ENCODE data around the gene GLIPR2.
"Not testable (repeated sequence)": the region's sequence is repeated elsewhere in the genome, so short reads cannot be mapped to it uniquely, and the experiment has no call there.

The GLIPR2 gene

DNA sequence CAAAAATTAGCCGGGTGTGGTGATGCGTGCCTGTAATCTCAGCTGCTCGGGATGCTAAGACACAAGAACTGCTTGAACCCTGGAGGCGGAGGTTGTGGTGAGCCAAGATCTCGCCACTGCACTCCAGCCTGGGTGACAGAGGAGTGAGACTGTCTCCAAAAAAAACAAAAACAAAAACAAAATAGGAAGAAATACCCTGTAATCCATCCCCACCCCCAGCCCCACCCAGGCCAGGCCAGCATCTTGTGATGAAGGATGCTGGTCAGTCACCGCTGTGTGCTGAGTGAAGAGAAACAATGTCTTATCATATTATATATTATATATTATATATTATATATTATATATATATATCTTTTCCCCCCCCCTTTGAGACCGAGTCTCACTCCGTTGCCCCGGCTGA, 17.2 kb downstream of the GLIPR2 start:
- peak overlapping the region; percentile 80 for H3K27ac ChIP-seq (ENCODE audit: low read depth, low read length, severe bottlenecking)
- H3K9me3 ChIP-seq (ENCODE audit: control insufficient read depth, low read length), result peaks cover 5% of the 10 kb centered on the region
- 80 to 100% methylated on average over 1 to 3 of the region's 9 CpGs for WGBS, 2 experiments (ENCODE audit: insufficient coverage in 2 of 2)
- H3K4me3 ChIP-seq (ENCODE audit: extremely low read depth, insufficient read depth, low read length, poor library complexity, severe bottlenecking), result no peak overlapping the region
- H3K36me3 ChIP-seq (ENCODE audit: control insufficient read depth, insufficient read depth, low read length), result peaks cover 57% of the 10 kb centered on the region
- peaks cover 17% of the 10 kb centered on the region for H3K4me1 ChIP-seq (ENCODE audit: control insufficient read depth, insufficient read depth, low read length, poor library complexity, severe bottlenecking)

DNA sequence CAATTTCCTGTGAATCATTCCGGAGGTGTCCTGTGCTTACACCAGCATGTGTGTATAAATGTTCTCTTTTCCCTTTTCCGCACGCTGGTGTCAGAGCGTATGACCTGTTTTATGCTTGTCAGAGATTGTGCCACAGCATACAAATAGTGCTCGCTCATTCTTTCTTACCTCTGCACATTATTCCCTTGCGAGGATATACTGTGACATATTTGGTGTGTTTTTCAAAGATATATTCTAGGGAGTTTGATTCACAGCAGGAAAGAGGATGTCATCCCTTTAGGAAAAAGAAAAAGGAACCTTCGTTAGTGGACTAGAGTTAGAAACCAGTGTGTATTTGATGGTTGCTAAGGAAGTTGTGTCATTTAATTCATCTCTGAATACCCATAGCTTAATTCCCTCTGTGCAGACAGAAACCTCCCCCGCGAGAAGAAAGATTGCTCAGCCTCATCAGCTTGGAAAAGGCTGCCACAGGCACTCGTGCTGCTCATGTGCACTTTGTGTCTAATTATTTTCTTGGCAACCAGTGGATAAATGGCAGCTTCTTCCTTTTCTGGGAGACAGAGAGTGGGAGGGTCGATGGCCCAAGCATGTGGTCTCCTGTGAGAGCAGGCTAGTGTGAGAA, 17.9 kb downstream of the GLIPR2 start:
- H3K9me3 ChIP-seq (ENCODE audit: control insufficient read depth, low read length), result peaks cover 5% of the 10 kb centered on the region
- peak overlapping the region; percentile 80 for H3K27ac ChIP-seq (ENCODE audit: low read depth, low read length, severe bottlenecking)
- H3K4me3 ChIP-seq (ENCODE audit: extremely low read depth, insufficient read depth, low read length, poor library complexity, severe bottlenecking), result no peak overlapping the region
- H3K4me1 ChIP-seq (ENCODE audit: control insufficient read depth, insufficient read depth, low read length, poor library complexity, severe bottlenecking), result peaks cover 10% of the 10 kb centered on the region
- H3K36me3 ChIP-seq (ENCODE audit: control insufficient read depth, insufficient read depth, low read length), result peaks cover 57% of the 10 kb centered on the region
- WGBS, 2 experiments (ENCODE audit: insufficient coverage in 2 of 2), result 87 to 90% methylated on average over 6 of the region's 11 CpGs

DNA sequence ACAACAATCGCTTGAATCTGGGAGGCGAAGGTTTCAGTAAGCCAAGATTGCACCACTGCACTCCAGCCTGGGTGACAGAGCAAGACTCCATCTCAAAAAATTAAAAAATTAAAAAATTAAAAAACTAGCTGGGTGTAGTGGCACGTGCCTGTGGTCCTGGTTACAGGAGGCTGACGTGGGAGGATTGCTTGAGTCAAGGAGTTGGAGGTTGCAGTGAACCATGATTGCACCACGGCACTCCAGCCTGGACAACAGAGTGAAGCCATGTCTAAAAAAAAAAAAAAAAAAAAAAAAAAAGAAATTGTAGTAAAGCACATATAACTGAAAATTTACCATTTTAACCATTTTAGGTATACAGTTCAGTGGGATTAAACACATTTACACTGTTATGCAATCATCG, 19.6 kb downstream of the GLIPR2 start:
- Histone ChIP-seq H3K4me3 (ENCODE audit: extremely low read depth, insufficient read depth, low read length, poor library complexity, severe bottlenecking) (no peak overlapping the region), H3K27ac (ENCODE audit: low read depth, low read length, severe bottlenecking) (no peak overlapping the region), H3K9me3 (ENCODE audit: control insufficient read depth, low read length) (peaks cover 5% of the 10 kb centered on the region), H3K36me3 (ENCODE audit: control insufficient read depth, insufficient read depth, low read length) (peaks cover 53% of the 10 kb centered on the region), H3K4me1 (ENCODE audit: control insufficient read depth, insufficient read depth, low read length, poor library complexity, severe bottlenecking) (peaks cover 8% of the 10 kb centered on the region)
- WGBS, 2 experiments (ENCODE audit: insufficient coverage in 2 of 2), result 94 to 97% methylated on average over 4 to 5 of the region's 6 CpGs

DNA sequence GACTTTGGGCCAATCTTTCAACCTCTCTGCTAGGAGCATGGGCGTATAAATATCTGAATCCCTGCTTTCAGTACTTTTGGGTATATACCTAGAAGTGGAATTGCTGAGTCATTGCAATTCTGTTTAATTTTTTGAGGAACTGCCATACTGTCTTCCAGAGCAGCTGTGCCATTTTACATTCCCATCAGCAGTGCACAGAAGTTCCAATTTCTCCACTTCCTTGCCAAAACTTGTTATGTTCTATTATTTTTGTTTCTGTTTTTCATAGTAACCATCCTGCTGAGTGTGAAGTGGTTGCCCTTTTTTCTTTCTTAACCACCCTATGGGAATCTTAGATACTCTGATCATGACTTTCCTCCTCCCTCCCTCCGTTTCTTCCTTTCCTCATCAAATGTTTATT, 21.6 kb downstream of the GLIPR2 start:
- WGBS, 2 experiments (ENCODE audit: insufficient coverage in 2 of 2), result 83 to 88% methylated on average over 1 of the region's 2 CpGs
- Histone ChIP-seq H3K27ac (ENCODE audit: low read depth, low read length, severe bottlenecking) (no peak overlapping the region), H3K4me1 (ENCODE audit: control insufficient read depth, insufficient read depth, low read length, poor library complexity, severe bottlenecking) (peaks cover 15% of the 10 kb centered on the region), H3K9me3 (ENCODE audit: control insufficient read depth, low read length) (peaks cover 5% of the 10 kb centered on the region), H3K36me3 (ENCODE audit: control insufficient read depth, insufficient read depth, low read length) (peaks cover 39% of the 10 kb centered on the region), H3K4me3 (ENCODE audit: extremely low read depth, insufficient read depth, low read length, poor library complexity, severe bottlenecking) (no peak overlapping the region)

DNA sequence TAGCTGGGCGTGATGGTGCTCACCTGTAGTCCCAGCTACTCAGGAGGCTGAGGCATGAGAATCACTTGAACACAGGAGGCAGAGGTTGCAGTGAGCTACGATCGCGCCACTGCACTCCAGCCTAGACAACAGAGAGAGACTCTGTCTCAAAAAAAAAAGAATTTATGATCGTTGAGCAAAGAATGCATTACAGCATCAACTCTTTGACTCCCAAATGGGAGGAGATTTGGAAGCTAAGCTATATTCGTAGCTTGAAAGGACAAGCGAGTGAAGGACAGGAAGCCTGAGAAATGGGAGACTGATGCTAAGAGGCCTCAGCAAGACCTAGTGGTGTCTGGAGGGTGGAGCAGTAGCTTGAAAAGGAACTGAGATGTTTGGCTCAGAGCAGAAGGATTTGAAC, 22.4 kb downstream of the GLIPR2 start:
- Histone ChIP-seq H3K36me3 (ENCODE audit: control insufficient read depth, insufficient read depth, low read length) (peaks cover 39% of the 10 kb centered on the region), H3K9me3 (ENCODE audit: control insufficient read depth, low read length) (peaks cover 5% of the 10 kb centered on the region), H3K27ac (ENCODE audit: low read depth, low read length, severe bottlenecking) (no peak overlapping the region), H3K4me3 (ENCODE audit: extremely low read depth, insufficient read depth, low read length, poor library complexity, severe bottlenecking) (no peak overlapping the region), H3K4me1 (ENCODE audit: control insufficient read depth, insufficient read depth, low read length, poor library complexity, severe bottlenecking) (peaks cover 23% of the 10 kb centered on the region)
- 94 to 95% methylated on average over 6 to 7 of the region's 7 CpGs for WGBS, 2 experiments (ENCODE audit: insufficient coverage in 2 of 2)

DNA sequence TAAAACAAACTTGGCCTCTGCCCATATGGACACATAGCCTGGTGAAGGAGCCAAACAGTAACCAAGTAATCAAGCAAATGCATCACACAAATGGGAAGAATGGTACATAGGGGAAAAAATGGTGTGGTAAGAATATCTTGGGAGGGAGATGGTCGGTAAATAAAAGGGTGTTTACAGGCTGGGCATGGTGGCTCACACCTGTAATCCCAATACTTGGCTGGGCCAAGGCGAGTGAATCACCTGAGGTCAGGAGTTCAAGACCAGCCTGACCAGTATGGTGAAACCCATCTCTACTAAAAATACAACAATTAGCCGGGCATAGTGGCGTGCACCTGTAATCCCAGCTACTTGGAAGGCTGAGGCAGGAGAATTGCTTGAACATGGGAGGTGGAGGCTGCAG, 23.0 kb downstream of the GLIPR2 start:
- peaks cover 25% of the 10 kb centered on the region for H3K4me1 ChIP-seq (ENCODE audit: control insufficient read depth, insufficient read depth, low read length, poor library complexity, severe bottlenecking)
- not testable (repeated sequence) for H3K9me3 ChIP-seq (ENCODE audit: control insufficient read depth, low read length); H3K4me3 ChIP-seq (ENCODE audit: extremely low read depth, insufficient read depth, low read length, poor library complexity, severe bottlenecking); H3K27ac ChIP-seq (ENCODE audit: low read depth, low read length, severe bottlenecking)
- WGBS, 2 experiments (ENCODE audit: insufficient coverage in 2 of 2), result 94 to 95% methylated on average over 2 to 4 of the region's 4 CpGs
- peaks cover 39% of the 10 kb centered on the region for H3K36me3 ChIP-seq (ENCODE audit: control insufficient read depth, insufficient read depth, low read length)

DNA sequence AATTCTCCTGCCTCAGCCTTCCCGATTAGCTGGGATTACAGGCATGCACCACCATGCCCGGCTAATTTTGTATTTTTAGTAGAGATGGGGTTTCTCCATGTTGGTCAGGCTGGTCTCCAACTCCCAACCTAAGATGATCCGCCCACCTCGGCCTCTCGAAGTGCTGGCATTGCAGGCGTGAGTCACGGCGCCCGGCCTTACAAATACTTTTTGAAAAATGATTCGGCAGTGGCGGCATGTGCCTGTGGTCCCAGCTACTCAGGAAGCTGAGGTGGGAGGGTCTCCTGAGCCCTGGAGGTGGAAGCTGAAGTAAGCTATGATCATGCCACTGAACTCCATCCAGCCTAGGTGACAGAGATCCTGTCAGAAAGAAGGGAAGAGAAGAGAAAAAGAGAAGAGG, 23.6 kb downstream of the GLIPR2 start:
- Histone ChIP-seq H3K4me1 (ENCODE audit: control insufficient read depth, insufficient read depth, low read length, poor library complexity, severe bottlenecking) (peaks cover 28% of the 10 kb centered on the region), H3K36me3 (ENCODE audit: control insufficient read depth, insufficient read depth, low read length) (peaks cover 34% of the 10 kb centered on the region)
- H3K9me3 ChIP-seq (ENCODE audit: control insufficient read depth, low read length); H3K4me3 ChIP-seq (ENCODE audit: extremely low read depth, insufficient read depth, low read length, poor library complexity, severe bottlenecking); H3K27ac ChIP-seq (ENCODE audit: low read depth, low read length, severe bottlenecking): not testable (repeated sequence)
- WGBS, 2 experiments (ENCODE audit: insufficient coverage in 2 of 2), result 85 to 89% methylated on average over 9 of the region's 11 CpGs

DNA sequence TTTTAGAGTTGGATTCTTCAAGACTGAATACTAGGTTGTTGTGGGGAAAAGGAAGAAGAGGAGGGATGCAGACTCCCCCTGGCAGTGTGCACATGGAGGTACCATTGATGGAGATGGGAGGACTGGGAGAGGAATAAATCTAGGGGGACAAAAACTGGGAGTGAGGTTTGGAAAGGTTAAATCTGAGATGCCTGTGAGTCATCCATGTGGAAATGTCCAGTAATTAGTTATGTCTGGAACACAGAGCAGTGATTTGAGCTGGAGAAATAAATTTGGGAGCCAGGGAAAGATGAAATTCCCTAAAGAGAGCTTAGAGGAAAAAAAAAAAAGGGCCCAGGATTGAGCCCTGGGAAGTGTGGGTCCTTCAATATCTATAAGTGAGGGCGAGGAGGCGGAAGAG, 24.7 kb downstream of the GLIPR2 start:
- 100% methylated on average over 2 of the region's 2 CpGs; no CpG with 5 or more reads in 1 of the 2 experiments for WGBS, 2 experiments (ENCODE audit: insufficient coverage in 2 of 2)
- peaks cover 24% of the 10 kb centered on the region for H3K36me3 ChIP-seq (ENCODE audit: control insufficient read depth, insufficient read depth, low read length)
- peaks cover 5% of the 10 kb centered on the region for H3K9me3 ChIP-seq (ENCODE audit: control insufficient read depth, low read length)
- no peak overlapping the region for H3K27ac ChIP-seq (ENCODE audit: low read depth, low read length, severe bottlenecking)
- peaks cover 31% of the 10 kb centered on the region for H3K4me1 ChIP-seq (ENCODE audit: control insufficient read depth, insufficient read depth, low read length, poor library complexity, severe bottlenecking)
- no peak overlapping the region for H3K4me3 ChIP-seq (ENCODE audit: extremely low read depth, insufficient read depth, low read length, poor library complexity, severe bottlenecking)

DNA sequence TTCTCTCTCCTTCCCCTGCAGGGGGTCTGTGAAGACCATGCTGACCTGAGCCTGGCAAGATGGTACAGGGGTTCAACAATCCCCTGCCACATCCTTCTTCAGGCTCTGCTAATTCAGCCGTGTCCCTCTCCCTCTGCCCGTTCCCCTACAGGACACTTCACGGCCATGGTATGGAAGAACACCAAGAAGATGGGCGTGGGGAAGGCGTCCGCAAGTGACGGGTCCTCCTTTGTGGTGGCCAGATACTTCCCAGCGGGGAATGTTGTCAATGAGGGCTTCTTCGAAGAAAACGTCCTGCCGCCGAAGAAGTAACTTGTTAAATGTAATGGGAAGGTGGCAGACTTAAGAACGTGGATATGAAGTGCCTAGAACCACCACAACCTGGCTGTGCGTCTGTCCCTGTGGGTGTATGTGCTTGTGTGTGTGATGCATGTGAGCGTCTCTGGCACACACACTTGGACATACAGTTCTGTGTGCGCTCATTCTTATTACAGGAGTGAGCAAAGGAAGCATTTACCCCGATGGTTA, 25.7 kb downstream of the GLIPR2 start:
- H3K27ac ChIP-seq (ENCODE audit: low read depth, low read length, severe bottlenecking), result peak overlapping the region; percentile 98

DNA sequence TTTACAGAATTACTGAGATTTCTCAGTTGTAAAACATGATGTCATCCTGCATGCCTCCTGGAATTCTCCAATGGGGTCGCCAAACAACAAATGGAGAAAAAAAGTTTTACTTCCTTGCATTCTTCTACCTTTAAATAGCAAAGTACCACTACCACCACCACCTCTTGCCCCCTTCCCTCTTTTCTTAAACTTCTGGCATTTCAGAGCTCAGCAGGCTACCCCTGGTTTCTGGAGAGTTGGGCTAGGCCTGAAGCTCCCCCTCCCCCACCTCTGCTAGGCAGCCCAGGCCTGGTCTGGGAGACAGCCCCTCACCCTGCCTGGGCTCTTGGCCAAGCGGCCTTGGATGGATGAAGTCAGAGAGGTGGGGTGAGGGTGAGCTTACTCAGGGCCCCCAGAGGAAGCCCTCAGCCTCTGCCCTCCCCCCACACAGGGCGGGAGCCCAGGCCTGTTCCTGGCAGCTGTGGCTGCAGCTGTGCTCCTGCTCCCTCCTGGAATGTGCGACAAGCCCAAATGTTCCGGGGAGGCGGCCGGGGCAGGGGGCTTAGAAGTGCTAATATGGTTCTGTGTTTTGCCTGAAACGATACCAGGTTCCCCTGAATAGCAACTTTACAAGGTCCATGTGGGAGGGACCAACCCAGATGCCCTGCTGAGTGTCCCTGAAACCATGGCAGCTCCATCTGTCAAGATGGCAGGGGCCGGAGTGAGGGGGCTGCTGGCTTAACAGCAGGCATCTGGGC, 26.7 kb downstream of the GLIPR2 start:
- Histone ChIP-seq H3K4me1 (ENCODE audit: control insufficient read depth, insufficient read depth, low read length, poor library complexity, severe bottlenecking) (peaks cover 31% of the 10 kb centered on the region), H3K36me3 (ENCODE audit: control insufficient read depth, insufficient read depth, low read length) (peaks cover 10% of the 10 kb centered on the region), H3K9me3 (ENCODE audit: control insufficient read depth, low read length) (no peaks in the 10 kb centered on the region), H3K4me3 (ENCODE audit: extremely low read depth, insufficient read depth, low read length, poor library complexity, severe bottlenecking) (no peak overlapping the region), H3K27ac (ENCODE audit: low read depth, low read length, severe bottlenecking) (peak overlapping the region; percentile 98)
- 16 to 17% methylated on average over 3 to 7 of the region's 9 CpGs for WGBS, 2 experiments (ENCODE audit: insufficient coverage in 2 of 2)

More for the DNA sequence above, 25.7 kb downstream of the GLIPR2 start:
- Histone ChIP-seq H3K4me1 (ENCODE audit: control insufficient read depth, insufficient read depth, low read length, poor library complexity, severe bottlenecking) (peaks cover 31% of the 10 kb centered on the region), H3K36me3 (ENCODE audit: control insufficient read depth, insufficient read depth, low read length) (peaks cover 19% of the 10 kb centered on the region), H3K9me3 (ENCODE audit: control insufficient read depth, low read length) (no peaks in the 10 kb centered on the region), H3K4me3 (ENCODE audit: extremely low read depth, insufficient read depth, low read length, poor library complexity, severe bottlenecking) (no peak overlapping the region)
- WGBS, 2 experiments (ENCODE audit: insufficient coverage in 2 of 2), result 78 to 85% methylated on average over 9 to 15 of the region's 17 CpGs

DNA sequence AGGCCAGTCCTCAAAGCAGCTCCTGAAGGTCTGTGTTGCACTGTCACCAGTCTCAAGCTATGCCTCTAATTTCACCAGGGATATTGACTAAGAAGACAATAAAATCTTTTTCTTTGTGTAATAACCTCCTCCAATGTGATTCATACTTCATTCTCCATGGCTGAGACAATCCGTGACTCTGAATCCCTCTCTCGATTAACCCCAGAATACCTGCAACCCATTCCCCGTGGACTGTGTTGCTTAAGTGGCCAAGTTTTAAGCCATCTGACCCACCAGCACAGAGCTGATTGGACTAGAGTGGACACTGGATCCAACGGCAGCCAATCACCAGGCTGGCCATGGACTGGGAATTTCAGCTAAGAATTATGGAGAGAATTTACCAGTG, 27.2 kb downstream of the GLIPR2 start:
- peaks cover 7% of the 10 kb centered on the region for H3K36me3 ChIP-seq (ENCODE audit: control insufficient read depth, insufficient read depth, low read length)
- H3K4me3 ChIP-seq (ENCODE audit: extremely low read depth, insufficient read depth, low read length, poor library complexity, severe bottlenecking), result no peak overlapping the region
- peaks cover 31% of the 10 kb centered on the region for H3K4me1 ChIP-seq (ENCODE audit: control insufficient read depth, insufficient read depth, low read length, poor library complexity, severe bottlenecking)
- peak overlapping the region; percentile 98 for H3K27ac ChIP-seq (ENCODE audit: low read depth, low read length, severe bottlenecking)
- 72 to 78% methylated on average over 3 to 4 of the region's 4 CpGs for WGBS, 2 experiments (ENCODE audit: insufficient coverage in 2 of 2)
- H3K9me3 ChIP-seq (ENCODE audit: control insufficient read depth, low read length), result no peaks in the 10 kb centered on the region
